NCI-H2227 (cell line): Measurements from ENCODE around the gene CDHR3.

ENCODE experiments used
- DNase-seq: peaks from one replicate; lab custom pipeline; 2025; ENCODE audit not compliant: unreplicated experiment; lab: John Stamatoyannopoulos, UW

CDHR3 gene

GRCh38 chr7:106048706-106049020, 85.6 kb downstream of the CDHR3 start:
- DNase-seq = no peak

DNA sequence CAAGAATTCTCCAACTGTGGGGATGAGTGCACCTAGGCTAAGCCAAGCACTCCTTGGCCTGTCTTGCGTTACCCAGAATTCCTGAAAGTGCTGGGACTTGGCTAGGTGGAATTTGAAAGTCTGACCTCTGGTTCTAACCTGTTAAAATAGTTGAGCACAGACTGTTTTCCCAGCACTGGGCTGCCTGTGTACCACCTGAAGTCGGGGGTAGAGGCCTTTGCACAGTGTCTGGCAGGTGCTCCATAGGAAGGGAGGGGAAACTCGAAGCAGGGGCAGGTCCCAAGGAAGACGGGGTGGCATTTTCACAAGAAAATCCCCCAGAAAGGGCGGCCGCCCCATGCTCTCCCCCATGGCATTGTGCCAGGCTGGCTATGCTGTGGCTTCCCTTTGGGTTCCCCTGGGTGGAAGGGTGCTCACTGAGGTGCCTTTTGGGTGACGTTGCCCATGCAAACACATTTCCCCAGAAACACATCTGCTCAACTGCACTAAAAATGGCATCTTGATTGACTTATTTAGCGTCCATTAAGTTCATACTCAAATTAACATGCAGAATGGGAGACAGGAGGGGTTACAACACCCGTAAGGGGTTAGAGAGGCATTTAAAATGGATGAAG, 86.2 kb downstream of the CDHR3 start:
- DNase-seq = no peak

GRCh38 chr7:106050002-106050745, 87.1 kb downstream of the CDHR3 start:
- DNase-seq = no peak

DNA sequence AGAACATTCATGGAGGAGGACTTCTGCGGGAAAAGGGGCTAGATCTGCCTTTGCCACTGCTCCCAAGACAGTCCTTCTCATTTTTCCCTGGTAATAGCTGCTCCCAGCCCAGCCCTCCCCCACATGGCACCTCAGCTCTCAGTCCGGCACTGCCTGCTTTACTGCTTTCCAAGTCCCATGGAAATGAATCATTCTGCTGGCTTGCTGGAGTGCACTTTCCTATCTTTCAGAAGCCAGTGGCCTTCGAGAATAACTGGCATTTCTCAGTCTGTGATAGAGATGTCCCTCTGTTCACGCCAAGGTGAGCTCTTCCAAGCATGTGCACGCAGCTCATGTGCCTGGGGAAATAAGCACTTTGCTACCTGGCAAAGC, 87.7 kb downstream of the CDHR3 start:
- DNase-seq = no peak

DNA sequence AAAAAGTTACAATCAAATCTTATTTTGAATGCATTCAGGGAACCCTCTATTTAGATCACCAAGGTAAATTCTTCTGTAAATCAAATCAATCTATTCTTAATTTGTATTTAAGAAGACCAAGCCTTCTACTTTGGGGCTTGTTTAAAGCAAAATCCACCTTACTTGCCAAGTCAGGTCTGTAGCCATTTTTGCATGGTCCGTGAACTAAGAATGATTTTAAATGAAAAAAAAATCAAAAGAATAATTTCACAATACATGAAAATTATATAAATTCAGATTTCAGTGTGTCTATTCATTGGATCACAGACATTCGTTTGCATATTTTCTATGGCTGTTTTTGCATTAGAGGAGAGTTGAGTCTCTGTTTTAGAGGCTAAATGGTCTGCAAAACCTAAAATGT, 89.6 kb downstream of the CDHR3 start:
- no peak for DNase-seq

DNA sequence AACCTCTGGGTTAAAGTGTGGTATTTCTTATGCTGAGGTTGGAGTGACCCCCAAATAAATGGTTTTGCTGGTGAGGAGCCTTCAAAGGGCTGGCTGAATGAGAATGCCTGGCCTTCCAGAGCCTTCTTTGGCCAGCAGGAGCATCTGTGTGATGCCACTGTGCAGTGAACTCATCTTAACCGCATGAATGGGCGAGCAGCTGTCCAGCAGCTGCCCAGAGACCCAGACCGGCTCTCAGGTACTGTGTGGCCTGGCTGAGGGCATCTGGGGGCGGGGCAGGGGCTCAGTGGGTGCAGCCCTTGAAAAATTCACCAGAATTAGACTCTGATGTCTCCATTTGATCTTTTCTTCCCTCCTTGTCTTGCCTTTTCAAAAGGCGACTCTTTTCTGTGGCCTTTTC, 90.0 kb downstream of the CDHR3 start:
- no peak for DNase-seq

DNA sequence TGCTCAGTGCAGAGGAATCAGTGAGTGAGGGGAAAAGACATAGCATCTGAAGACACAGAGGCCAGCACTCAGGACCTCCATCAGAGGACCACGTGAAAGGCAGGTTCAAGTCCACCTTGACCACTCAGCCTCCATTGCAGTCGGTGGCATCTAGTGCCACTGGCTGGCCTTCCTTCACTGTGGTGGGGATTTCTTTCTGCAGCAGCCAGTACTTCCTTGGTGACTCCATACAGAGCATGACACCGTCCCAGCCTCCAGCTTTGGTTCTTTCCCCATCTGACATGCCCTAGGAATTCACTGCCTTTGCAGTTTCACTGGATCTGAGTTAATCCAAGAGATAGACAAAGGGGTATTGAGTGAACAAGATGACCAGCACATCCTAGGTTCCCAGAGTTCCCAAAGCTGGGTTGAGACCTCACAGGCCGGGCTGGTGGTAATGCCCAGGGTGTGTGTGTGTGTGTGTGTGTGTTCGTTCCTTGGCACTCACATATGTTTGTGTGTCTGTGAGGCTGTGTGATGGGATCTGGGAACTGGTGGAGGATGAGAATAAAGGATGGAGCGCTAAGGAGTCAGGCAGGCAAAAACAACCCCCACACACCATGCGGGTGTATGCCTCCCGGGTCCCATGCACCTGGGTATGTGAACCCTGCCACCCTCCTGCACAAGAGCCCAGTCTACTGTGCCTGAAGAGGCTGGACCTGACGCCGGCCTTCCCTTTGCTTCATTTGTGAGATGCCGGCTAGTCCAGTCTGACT, 91.3 kb downstream of the CDHR3 start:
- no peak for DNase-seq

- DNase-seq = no peak
Measured at GRCh38 chr7:106054971-106055532, 92.0 kb downstream of the CDHR3 start.

GRCh38 chr7:106056513-106057203, 93.6 kb downstream of the CDHR3 start:
- peak; percentile 80 for DNase-seq

DNA sequence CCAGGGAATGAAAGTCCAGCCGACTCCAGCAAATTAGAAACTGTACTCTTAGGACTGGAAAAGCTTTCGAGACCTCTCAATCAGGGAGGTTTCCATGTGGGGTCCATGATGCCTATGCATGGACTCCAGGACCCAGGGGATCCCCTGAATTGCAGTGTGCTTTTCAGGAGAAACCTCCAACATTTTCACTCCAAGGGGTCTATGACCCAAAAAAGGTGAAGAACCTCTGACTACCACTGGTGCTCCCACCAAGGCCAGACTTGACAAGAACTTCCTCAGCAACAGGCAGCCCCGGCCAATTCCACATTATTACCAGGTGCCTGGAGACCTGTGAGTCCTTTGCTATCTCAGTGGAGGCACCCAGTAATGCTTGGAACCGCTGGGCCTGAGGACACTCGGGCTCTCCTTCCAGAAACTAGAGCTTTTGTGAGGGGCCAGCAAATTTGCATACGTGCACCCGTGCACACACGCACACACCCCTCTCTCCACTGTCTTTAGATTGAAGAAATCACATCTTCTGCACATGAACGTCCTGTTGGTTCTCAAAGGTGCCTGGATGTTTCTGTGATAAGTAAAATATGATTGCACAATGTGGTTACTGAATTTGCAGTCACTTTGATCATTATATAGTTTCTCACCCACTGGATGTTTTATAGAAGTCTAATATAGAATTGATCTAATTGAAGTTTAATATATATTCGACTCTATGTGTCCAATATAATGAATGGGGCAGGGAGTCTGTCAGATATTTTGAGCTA, 94.3 kb downstream of the CDHR3 start:
- DNase-seq = no peak

DNA sequence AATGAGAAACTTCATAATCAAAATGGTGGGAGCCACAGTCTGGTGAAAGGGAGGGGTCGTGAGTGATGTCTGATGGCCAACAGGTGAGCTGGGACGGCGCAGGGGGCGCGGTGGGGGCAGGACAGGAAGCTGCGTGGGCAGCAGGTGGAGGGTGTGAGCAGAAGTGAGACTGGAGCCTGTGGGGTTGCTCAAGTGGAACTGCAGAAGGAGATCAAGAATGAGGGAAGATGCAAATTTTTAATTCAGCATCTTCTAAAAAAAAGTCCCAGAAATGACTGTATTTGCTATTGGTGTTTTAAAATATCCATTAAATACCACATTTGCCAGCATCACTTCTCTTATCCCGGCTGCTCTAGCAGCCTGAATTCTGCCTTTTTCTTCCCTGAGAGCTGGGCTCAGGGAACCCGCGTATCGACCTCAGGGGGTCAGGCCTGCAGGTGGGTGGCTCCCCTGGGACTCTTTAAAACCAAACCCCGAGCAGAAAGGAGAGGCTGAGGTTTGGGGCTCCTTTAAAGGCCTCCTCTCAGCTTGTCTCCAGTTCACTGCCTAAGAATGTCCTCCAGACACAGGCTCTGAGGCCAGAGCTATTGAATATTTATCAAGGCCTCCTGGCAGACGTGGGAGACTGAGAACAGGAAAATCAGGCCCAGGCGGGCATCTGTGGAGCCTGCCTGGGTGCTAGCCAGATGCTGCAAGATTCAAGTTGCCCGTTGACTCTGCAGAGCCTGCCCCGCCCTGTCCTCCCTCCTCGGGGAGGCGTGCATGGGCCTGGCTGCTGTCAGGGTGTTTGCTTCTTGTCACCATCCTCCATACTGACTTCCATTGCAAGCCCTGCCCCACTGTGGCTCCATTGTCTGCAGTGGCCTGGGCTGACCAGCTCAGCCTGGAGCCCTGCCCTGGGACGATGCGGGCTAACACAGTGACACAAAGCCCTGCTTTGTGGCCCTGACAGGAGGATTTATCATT, 95.2 kb downstream of the CDHR3 start:
- DNase-seq = no peak

DNA sequence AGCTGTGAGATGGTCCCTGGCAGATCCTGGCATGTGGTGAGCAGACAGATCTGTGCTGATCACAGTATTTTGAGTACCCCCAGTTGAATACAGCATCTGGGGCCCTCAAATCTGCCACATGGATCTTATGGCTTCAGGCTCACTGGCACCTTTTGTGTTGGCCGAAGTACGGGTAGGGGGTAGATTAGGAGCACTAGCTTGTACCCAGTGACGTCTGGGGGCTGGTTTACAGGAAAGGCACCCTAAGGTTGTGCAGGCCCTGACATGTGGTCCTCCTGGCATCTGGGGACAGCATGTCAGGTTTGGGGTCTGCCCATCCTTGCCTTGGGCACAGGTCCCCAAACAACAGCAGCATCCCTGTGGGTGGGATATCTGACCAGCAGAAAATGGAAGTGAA, 95.9 kb downstream of the CDHR3 start:
- DNase-seq = no peak

GRCh38 chr7:106059556-106059955, 96.5 kb downstream of the CDHR3 start:
- no peak for DNase-seq

- DNase-seq = no peak
Measured at GRCh38 chr7:106060394-106060920, 97.4 kb downstream of the CDHR3 start.

GRCh38 chr7:106061301-106061979, 98.4 kb downstream of the CDHR3 start:
- DNase-seq = no peak

DNA sequence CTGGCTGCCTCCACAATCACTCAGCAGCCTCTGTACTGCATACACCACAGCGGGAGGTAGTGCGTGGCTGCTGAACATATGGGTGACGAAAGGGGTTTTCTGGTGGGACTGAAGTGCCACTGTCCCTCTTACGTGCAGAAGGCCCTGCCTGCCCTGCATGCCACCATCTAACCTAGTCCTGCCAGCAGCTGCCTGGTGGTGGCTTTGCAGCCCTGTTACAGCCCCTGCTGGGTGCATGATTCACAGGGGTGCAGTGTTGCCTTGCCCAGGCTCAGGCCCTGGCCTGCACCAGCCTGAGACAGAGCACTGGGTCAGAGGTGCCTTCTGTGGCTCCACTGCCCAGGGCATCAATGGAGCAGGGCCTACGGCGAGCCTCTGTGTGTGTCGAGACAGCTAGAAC, 98.9 kb downstream of the CDHR3 start:
- no peak for DNase-seq

DNA sequence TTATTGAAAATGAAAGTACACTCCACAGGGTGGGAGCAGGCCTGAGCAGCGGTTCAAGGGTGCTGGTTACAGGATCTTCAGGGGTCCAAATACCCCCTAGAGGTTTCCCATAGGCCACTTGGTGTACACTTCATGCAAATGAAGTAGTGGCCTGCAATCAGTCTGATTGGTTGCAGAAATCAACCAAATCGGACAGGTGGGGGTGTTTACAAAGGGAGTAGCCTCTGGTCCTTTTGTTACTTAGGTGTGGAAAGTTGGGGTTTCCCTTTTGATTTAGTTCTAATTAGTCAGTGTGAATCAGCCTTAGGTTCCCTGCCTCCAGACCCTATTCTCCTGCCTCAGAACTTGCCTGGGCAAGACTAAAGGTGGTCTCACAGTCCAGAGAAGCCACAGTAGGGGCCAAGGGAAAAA, 99.5 kb downstream of the CDHR3 start:
- DNase-seq = no peak

GRCh38 chr7:106063024-106063423, 100.0 kb downstream of the CDHR3 start:
- no peak for DNase-seq

DNA sequence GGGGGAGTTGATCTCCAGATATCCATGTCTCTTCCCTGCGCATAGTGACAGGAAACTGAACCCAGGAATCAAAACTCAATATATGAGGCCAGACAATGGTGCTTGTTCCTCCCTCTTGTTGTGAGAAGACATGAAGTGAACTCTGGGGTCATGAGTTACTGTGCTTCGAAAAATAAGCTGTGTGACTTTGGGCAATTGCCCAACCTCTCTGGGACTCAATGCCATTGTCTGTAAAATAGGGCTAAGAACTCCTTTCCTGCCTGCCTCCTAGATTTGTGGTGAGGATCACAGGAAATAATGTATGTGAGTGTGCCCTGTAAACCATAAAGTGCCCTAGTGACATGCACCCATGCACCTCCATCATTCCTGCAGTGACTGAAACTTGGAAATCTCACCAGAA, 100.6 kb downstream of the CDHR3 start:
- no peak for DNase-seq
